NCI-H1930 (cell line): ENCODE data around the gene PTN.

Experiments used
- DNase-seq, 2 experiments: peaks; one replicate each; lab custom pipeline; 2025; lab: John Stamatoyannopoulos, UW

The PTN gene, protein sequence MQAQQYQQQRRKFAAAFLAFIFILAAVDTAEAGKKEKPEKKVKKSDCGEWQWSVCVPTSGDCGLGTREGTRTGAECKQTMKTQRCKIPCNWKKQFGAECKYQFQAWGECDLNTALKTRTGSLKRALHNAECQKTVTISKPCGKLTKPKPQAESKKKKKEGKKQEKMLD

DNA sequence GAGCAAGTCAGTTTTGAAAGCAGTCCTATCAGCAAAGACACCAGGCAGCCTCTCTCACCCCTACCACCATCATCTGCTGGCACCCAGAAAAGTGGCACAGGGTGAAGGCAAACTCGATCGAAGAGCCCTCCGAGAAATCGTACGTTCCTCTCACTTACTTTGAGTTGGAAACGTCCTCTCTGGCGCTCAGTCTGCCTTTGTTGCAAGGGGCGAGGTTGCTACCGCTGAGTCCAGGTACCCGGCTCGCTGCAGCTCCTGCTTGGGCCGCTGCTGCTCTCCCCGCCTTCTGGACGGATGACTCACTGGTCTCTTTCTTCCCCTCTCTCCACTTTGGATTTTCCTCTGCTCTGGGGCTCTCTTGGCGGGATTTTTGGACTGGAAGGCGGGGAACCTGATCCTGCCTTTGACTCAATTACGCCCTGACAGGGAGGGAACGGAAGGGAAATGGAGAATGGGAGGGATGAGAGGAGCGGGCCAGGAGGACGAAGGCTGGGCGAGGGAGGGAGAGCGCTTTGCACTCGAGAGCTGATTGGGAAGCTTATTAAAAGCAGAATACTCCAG, at the start of gene PTN:
PTN (minus strand) TSS at position 453 of the 561 bp plus-strand sequence. CDS start 88,760 bp downstream, outside the sequence.
- no peak for DNase-seq

DNA sequence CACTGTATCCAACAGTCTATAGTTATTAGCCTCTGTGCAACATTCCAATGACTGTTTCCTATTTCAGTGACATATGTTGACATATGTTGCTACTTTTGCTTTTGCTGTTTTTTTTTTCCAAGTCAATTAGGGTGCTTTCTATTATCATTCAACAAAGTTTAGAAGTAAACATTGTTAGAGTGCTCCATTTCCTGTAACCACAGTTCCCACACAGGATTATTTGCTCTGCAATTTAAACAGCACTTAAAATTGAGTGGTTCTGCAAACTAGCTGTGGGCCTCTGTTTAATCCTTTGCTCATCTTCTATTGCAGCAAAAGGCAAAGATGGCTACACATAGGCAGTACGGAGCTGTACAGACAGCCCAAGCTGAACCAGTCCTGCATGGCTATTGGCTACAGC, 46.5 kb upstream of the PTN start:
- no peak for DNase-seq

DNA sequence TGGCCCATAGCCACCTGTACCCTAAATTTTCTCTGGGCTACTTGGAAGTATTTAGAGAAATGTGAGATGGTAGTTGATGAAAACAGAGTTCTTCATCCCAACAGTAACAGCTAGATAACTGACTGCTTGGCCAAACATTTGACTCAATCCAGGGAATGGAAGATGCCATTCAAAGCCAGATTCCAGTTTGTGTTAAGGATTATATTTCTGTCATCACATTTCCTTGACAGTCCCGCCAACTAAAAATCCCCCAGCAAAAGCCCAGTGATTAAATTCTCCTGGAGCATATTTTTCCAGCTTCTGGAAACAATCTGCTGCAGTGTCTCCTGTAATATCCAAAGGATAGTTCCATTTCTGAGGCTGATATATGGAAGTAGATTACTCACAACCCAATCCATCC, 45.4 kb upstream of the PTN start:
- no peak for DNase-seq

DNA sequence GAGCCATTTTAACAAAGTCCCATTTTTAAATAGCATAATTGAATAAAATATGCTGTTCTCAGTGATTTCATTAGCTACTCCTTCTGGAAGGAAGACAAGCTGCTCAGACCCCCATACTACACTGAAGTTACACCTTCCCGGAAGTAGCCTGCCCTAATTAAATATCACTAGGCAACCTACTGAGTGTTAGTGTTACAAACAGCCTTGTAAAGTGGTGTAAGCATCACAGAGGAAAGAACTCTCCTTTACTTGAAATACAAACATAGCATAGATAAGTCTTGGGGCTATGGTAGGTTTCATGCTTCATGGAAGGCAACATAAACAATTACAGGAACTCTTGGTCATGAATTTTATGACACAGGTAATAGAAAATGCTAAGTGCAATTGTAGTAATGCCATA, 43.4 kb upstream of the PTN start:
- no peak for DNase-seq

DNA sequence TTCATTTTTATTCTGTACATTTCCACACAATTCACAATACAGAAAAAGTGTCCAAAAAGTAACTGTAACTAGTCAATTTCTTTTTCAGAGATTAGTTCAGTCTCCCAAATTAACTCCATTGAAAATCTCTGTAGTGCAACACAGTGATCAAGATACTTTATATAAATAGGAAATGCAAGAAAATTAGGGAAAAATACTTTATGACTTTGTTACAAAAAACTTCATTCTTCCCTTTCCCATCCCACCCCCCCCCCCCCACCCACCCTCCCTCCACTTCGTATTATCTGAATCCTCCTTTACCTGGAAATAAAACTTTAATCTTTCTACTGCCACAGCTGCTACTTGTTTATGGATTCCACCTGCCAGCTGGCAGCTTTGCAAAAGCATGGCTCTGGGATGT, 37.5 kb upstream of the PTN start:
- no peak for DNase-seq

DNA sequence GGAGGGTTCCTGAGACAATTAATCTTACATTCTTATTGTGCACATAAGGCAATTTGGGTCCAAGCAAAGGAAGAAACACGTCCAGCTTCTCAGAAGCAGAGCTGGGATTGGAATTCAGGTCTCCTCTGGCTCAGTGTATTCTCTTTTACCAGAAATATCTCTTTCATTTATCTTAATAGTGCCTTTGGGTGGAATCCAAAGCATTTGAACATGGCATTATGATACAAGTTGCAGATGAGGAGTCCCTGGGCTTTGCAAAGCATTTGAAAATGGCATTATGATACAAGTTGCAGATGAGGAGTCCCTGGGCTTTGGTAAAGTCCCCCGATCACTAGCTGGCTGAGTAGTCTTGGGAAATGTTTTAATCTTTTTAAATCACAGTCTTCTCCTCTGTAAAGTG, 30.0 kb upstream of the PTN start:
- no peak for DNase-seq

DNA sequence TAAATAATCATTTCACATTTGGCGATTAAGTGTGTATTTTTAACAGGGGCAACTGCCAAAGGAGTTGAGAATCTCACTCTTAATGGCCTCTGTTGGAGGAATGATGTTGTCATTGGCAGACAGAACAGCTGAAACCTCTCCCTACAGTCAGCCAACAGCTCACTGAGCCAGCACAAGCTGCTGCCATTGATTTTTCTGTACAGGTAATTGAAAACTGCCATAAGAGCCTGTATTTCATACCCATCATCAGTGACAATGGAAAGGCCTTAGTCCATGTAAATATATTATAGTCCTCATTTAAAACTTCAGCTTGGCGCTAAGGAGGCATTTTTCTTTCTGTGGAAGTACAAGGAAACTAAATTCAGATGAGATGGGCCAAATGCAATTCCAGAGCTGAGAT, 28.1 kb upstream of the PTN start:
- no peak for DNase-seq

DNA sequence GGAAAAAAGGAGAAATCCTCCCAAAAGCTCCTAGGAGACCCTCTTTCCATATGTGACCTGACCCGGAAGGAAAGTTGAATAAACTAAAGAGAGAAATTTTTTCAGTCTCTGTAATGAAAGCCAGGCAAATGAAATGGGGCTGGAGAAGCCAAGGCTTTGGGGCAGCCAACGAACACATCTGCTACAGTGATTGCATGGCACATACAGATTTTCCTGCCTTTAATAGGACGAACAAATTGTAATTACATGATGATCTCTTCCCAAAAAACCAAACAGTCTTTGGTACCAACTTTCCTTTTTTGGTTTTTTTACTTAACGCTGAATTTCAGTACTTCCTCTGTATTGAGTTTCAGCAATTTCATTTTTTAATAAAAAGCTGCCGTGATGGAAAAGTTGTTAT, 23.5 kb upstream of the PTN start:
- no peak for DNase-seq

DNA sequence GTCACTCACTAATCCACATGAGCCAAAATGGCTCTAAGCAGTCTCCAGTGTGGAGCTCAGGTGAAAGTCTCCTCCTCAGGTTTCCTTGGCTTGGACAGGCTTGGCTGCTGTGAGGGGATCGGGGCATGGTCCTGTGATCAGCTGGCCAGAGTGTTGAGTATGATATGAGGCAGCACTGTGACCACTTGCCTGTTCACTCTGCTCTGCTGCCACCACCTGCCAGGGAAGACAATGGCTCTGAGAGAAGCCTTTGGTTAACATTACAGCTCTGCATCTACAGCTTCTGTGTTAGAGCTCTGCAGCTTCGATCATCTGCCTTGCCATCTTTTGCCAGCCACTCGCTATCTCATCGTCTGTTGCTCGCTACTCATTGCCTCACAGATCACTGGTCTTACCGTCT, 20.1 kb upstream of the PTN start:
- no peak for DNase-seq

DNA sequence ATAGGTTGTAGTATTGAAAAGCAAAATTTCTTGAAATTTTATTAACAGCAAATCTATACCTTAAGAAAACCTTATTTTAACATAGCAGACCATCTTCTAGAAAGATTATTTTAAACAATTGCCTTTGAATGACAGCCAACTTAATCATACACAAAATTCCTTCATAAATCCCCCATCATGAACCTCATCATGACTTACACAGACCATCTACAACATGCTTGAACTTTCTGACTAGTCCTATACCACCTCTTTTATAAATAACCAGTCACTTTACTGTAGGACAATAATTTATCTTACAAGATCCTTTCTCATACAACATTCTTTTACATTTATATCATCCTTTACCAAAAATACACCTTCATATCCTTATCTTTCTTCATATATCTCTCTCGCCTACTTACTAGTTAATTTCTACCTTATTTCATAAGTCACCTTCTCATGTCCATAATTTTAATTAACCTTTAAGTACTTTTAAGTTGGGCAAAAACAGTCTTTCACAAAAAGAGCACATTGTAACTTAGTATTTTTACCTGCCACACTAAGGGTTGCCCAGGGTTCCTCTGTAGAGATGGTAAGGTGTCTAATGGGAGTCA, 16.6 kb upstream of the PTN start:
- no peak for DNase-seq

DNA sequence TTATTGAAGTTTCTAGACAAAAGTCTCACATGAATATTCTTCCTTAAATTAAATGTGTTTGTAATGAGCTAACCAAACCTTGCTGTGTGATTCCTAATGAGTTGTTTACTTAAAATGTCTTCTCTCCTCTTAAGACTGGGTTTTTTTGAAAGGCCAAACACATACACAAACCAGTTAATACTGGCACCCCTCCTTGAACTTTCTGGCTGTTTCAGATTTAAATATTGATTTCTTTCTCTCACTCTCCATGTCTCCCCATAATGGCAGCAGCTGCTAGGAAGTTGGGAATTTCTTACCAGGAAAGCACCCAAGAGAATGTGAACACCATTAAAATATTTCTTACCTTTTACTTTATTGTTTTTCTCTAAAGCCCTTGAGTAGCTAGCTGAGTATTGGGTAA, 11.4 kb upstream of the PTN start:
- no peak for DNase-seq

DNA sequence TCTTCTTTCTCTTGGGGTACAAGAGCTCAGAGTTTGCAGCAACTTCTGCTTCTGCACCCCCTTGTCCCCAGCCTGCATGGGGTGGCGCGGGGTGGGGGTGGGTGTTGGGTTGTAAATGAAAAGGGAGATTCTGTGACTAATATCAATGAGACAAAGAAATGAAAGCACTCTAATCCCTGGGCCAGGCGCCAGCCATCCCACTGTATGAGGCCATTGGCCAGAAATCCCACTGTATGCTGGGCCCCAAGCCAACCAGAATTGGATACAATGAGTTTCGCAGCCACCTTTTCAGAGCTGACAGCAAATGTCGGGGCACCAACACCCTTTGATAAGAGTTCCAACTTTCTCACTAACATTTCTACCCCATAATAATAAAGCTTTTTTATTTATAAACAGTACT, 10.9 kb upstream of the PTN start:
- no peak for DNase-seq

DNA sequence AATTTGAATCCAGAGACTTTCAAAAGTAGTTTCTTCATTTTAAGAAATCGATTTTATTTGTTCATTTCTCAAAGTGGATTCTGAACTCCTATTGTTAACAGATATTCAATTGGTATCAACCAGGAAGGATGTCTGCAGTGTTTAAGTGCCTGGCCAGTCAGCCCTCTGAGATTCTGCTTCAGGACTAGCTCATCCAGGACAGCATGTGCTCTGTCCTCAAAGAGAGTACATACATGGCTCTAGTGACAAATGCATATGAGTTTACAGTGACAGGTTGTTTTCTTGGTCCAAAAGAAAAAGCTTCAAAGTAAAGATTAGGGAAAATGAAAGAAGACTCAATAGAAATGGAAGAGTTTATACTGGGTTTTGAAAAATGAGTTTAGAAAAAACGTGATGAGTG, 8.4 kb upstream of the PTN start:
- no peak for DNase-seq

DNA sequence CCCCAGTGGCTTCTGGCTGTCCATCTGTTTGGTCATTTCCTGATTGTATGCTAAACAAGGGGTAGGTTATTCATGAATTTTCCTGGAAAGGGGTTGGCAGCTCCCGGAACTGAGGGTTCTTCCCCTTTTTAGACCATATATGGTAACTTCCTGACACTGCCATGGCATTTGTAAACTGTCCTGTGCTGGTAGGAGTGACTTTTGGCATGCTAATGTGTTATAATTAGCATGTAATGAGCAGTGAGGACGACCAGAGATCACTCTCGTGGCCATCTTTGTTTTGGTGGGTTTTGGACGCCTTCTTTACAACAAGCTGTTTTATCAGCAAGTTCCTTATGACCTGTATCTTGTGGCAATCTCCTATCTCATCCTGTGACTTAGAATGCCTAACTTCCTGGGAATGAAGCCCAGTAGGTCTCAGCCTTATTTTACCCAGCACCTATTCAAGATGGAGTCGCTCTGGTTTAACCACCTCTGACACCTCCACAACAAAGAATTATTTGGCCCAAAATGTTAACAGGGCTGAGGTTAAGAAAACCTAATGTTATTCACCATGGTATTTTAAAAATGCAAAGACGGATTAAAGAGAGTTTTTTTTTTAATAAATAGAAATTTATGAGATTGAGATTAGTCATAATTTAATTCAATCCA, 2.4 kb upstream of the PTN start:
- DNase-seq, result no peak

DNA sequence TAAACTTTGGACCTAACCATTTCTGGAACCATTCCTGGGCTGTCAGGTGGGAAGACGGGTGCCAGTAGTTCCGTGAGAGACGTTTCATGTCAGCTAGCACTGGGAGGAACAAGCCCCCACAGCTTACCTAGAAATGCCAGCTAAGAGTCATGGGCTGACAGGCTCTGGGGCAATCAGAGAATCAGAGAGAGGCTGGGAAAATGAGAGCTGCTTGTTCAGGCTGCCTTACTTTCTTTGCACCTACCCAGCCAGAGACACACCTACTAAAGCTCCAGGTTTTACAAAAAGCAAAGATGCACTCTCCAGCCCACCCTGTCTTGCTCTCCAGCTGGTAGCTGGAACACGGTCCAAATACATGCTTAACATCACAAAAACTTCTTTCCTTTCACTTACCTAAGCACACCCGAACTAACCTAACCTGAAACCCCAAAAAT, 688 bp downstream of the PTN start:
- no peak for DNase-seq

DNA sequence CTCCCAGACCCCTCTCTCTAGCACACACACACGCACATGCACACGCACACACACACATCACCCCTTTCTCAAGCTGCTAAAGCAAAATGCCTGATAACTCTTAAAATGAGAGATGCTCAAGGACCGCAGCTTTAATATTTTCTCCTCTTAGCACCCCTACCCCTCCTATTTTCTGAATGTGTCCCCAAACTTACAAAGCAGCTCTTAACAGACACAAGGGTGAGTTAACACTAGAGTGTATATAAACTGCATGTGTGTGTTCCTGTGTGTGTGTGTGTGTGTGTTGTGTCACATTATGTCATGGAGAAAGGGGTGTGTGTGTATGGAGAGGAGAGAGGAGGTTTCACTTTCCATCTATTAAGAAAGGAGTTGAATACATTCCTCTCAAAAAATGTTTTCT, 1.3 kb downstream of the PTN start:
- no peak for DNase-seq

DNA sequence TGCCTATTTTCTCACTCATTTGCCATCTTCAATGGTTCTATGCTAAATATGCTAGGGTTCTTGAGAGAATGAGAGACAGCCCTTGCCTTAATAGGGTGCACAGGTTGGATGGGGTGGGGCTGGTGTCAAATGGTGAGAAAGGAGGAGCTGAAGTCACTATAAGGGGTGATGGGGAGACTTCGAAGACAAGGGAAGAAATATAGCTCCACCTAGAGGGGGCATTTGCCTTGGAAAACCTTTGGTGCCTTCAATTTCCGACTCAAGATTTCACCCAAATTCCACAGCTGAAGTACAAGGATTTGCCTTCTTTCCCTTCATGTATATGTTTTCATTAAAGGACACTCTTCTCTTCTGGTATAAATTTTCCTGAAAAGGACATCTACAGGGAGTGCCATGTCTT, 5.6 kb downstream of the PTN start:
- no peak for DNase-seq

DNA sequence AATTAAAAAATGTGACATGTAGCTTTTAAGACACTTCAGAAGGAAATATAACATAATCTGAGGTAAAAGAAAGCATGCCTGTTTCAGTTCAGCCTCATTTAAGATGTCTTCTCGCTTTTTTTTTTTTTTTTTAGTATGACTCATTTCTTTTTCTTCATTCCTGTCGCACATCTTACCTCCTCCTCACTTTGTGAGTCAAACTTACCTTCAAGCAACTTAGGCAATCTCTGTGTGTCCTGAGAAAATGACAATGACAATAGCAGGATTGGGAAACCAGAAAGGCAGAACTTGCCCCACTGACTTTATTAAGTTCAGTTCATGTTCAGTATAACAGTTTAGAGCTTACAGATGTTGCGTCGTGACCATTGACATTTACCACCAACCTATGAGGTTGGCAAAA, 7.7 kb downstream of the PTN start:
- DNase-seq, result no peak

DNA sequence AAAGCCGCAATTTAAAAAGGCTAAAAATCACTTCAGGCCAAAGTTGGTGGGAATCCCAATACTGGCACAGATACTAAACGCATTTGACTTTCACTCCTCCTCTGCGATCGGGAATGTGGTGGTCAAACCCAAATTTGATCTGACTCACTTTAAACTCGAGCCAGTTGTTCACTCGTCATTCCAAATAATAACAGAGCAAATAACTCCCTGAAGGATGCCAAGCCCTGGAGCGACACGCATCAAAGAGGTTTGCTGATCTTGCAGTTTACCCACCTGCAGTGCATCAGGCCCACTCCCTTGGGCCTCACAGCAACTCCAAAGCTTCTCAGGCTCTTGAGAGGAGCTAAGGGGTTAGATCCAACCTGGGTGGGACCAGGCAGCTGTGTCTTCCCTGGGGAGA, 12.2 kb downstream of the PTN start:
- peak in 1 of 2 experiments; percentile 79 for DNase-seq

DNA sequence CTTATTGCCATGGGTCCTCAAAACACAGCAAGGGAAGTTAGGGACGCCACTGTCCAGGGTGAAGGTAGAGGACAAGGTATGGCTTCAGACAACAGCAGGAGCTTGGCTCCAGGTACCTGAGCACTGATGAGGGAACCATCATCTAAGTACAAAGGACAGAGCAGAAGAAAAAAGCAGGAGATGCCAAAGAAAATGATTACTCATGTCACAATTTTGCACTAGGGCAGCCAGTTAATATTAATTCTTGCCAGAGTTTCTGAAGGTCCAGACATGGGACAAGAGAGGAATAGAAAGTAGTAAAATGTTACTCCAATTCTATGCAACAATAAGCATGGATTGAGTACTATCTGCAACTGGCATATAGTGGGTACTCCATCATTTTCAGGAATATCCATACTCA, 14.1 kb downstream of the PTN start:
- DNase-seq, result no peak

DNA sequence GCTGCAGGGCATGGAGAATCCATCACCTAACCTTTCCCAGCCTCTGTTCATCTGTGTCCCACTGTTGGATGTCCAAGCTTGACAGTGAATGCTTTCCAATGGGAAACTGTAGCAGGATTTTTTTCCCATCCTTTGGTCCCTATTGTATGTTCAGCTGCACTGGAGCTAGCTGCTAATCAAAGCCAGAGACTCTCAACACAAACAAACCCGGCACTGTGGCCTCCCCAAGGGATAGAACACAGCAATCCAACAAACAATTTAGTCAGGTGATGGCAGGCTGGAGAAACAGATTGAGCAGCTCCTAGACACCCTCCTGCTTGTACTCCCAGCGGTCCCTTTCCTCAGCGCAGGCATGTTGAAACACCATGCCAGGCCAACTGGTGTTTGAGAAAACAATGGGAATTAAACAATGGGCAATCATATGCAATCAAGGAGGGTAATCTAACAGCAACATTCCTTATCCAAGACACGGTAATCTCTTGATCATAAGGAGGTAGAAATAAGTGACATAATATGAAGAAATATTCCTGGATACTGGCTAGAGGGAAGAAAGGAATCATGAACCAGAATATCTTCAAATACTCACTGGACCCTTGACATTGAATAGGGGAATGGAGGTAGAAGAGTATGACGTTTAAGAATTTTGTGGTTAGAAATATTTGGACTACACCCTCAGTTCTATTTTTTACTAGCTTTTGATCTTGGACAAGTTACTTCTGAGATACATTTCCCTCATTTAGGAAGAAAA, 15.0 kb downstream of the PTN start:
- peak; percentile 91 for DNase-seq

DNA sequence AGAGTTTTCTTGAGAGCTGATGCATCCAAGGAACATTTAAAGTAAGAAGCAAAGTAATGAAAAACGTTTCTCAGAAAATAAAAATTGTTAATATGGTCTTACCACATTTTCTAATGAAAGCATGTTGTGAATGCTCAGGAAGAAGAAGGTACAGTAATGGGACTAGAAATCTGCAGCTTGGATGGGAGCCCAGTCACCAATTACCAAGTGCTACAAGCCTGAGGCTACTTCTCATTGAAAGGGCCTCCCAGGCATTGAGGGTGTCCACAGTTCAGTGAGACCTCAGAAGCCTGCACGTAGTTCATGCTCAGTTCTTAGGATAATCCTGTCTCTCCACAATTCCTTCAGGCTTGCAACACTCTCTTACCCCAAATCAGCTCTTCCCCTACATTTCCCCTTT, 17.6 kb downstream of the PTN start:
- DNase-seq, result peak; percentile 44 to 75
